ENCODE measurements around the gene ZNF837. TPM values are rescaled to one million over a fixed set of nuclear protein-coding genes. Genes with fewer than 3 reads are reported as not detected.
A peak's percentile ranks its signal among the peaks of the same experiment; 100 is the strongest.

Gene ZNF837
- total RNA-seq, 3 donors from 2014 or later, result 1.3 to 6.6 (median 2.3) TPM

DNA sequence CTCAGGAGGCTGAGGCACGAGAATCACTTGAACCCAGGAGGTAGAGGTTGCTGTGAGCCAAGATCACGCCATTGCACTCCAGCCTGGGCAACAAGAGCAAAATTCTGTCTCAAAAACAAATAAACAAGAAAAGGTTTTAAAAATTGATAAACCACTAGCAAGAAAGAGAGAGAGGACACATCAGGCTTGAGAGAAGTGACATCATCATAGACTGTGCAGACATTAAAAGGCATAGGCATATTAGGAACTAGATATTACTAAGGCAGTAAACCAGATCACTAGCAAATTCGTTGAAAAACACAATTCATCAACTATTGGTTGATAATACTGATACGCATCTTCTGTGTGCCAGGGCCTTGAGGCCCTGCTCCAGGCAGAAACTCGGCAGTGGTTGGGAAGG lies 35.3 kb downstream of the ZNF837 start:
- H3K27me3 ChIP-seq, result no peaks in the 10 kb centered on the region
- no peaks in the 10 kb centered on the region for H3K36me3 ChIP-seq
- no peak for DNase-seq (ENCODE audit: low spot score in 2 of 2)
- no peak overlapping the region for H3K4me3 ChIP-seq
- H3K4me1 ChIP-seq, result no peaks in the 10 kb centered on the region
- no peak for TF ChIP-seq POLR2AphosphoS5 (IDR thresholded peaks at IDR 0.05)
- no peaks in the 10 kb centered on the region for H3K9me3 ChIP-seq
- intact Hi-C loops (cut with DNase I; ENCODE audit: low total_unique reads), result no loop called here
- H3K27ac ChIP-seq, result peak overlapping the region in 1 of 2 donors; percentile 19

GRCh38 chr19:58338825-58339558 lies 41.8 kb downstream of the ZNF837 start:
- DNase-seq (ENCODE audit: low spot score in 2 of 2), result no peak
- Histone ChIP-seq H3K4me3 (no peak overlapping the region), H3K9me3 (peaks cover 0 to 4% of the 10 kb centered on the region in 2 donors), H3K27me3 (no peaks in the 10 kb centered on the region), H3K4me1 (no peaks in the 10 kb centered on the region), H3K27ac (no peak overlapping the region), H3K36me3 (no peaks in the 10 kb centered on the region)
- intact Hi-C loops (cut with DNase I; ENCODE audit: low total_unique reads), result no loop called here
- no peak for TF ChIP-seq POLR2A (IDR thresholded peaks at IDR 0.05)
- no peak for TF ChIP-seq POLR2AphosphoS5 (IDR thresholded peaks at IDR 0.05)
- no peak for TF ChIP-seq CTCF (IDR thresholded peaks at IDR 0.05)

- TF ChIP-seq POLR2AphosphoS5 (IDR thresholded peaks at IDR 0.05) (no peak), POLR2A (IDR thresholded peaks at IDR 0.05) (no peak), CTCF (IDR thresholded peaks at IDR 0.05) (no peak)
- Histone ChIP-seq H3K9me3 (peaks cover 0 to 4% of the 10 kb centered on the region in 2 donors), H3K27me3 (no peaks in the 10 kb centered on the region), H3K36me3 (no peaks in the 10 kb centered on the region), H3K27ac (no peak overlapping the region), H3K4me1 (no peaks in the 10 kb centered on the region), H3K4me3 (no peak overlapping the region)
- DNase-seq (ENCODE audit: low spot score in 2 of 2), result no peak
- intact Hi-C loops (cut with DNase I; ENCODE audit: low total_unique reads), result no loop called here
These were observed 42.5 kb downstream of the ZNF837 start for GRCh38 chr19:58338336-58338735.

GRCh38 chr19:58336820-58337219 lies 44.0 kb downstream of the ZNF837 start:
- H3K9me3 ChIP-seq, result peaks cover 0 to 4% of the 10 kb centered on the region in 2 donors
- H3K36me3 ChIP-seq, result no peaks in the 10 kb centered on the region
- intact Hi-C loops (cut with DNase I; ENCODE audit: low total_unique reads), result no loop called here
- no peaks in the 10 kb centered on the region for H3K27me3 ChIP-seq
- H3K27ac ChIP-seq, result no peak overlapping the region
- DNase-seq (ENCODE audit: low spot score in 2 of 2), result no peak
- TF ChIP-seq POLR2A (IDR thresholded peaks at IDR 0.05) (no peak), CTCF (IDR thresholded peaks at IDR 0.05) (no peak), POLR2AphosphoS5 (IDR thresholded peaks at IDR 0.05) (no peak)
- no peaks in the 10 kb centered on the region for H3K4me1 ChIP-seq
- H3K4me3 ChIP-seq, result no peak overlapping the region

GRCh38 chr19:58336216-58336615 lies 44.6 kb downstream of the ZNF837 start:
- Histone ChIP-seq H3K27me3 (no peaks in the 10 kb centered on the region), H3K9me3 (peaks cover 0 to 4% of the 10 kb centered on the region in 2 donors), H3K36me3 (no peaks in the 10 kb centered on the region), H3K27ac (no peak overlapping the region), H3K4me1 (no peaks in the 10 kb centered on the region), H3K4me3 (no peak overlapping the region)
- TF ChIP-seq CTCF (IDR thresholded peaks at IDR 0.05) (no peak), POLR2A (IDR thresholded peaks at IDR 0.05) (no peak)
- no peak for DNase-seq (ENCODE audit: low spot score in 2 of 2)
- intact Hi-C loops (cut with DNase I; ENCODE audit: low total_unique reads), result no loop called here

Data from breast epithelium (tissue), 4 donors.